HepG2 (cell line): ENCODE results near the gene ASIC3. TPM values are rescaled to one million over a fixed set of nuclear protein-coding genes. Genes with fewer than 3 reads are reported as not detected.

Experiments used
- AKAP8 ChIP-seq: sonication (generic); formaldehyde crosslinking; IDR thresholded peaks from 2 replicates; pipeline ENCODE4 v1.5.1; 2020; ENCODE audit warnings: mild to moderate bottlenecking, missing genetic modification reagents
- ARNT2 ChIP-seq: sonication (generic); formaldehyde crosslinking; IDR thresholded peaks from 2 replicates; pipeline ENCODE4 v1.8.0; 2022; ENCODE audit warnings: mild to moderate bottlenecking, low read depth, missing genetic modification reagents, moderate library complexity
- MED8 ChIP-seq: sonication (generic); formaldehyde crosslinking; IDR thresholded peaks from 2 replicates; pipeline ENCODE4 v1.8.1; 2023; ENCODE audit warnings: mild to moderate bottlenecking, missing genetic modification reagents; ENCODE audit not compliant: insufficient replicate concordance
- NCOA2 ChIP-seq: sonication (generic); formaldehyde crosslinking; IDR thresholded peaks from 2 replicates; pipeline ENCODE4 v1.8.0; 2022; ENCODE audit warnings: inconsistent platforms
- SKI ChIP-seq: fragments of 450-650 bp; IDR thresholded peaks from one replicate; pipeline ENCODE4 v1.6.1; 2018; ENCODE audit warnings: mild to moderate bottlenecking; ENCODE audit not compliant: partially characterized antibody
- XBP1 ChIP-seq: sonication (generic); formaldehyde crosslinking; IDR thresholded peaks from 2 replicates; pipeline ENCODE4 v1.5.0; 2020; ENCODE audit warnings: missing genetic modification reagents
- YEATS4 ChIP-seq: sonication (generic); formaldehyde crosslinking; IDR thresholded peaks from 2 replicates; pipeline ENCODE4 v1.4.0; 2020; ENCODE audit warnings: missing genetic modification reagents, borderline replicate concordance
- ZBTB4 ChIP-seq: sonication (generic); formaldehyde crosslinking; IDR thresholded peaks from 2 replicates; pipeline ENCODE4 v1.4.0; 2020; ENCODE audit warnings: missing genetic modification reagents, mild to moderate bottlenecking, borderline replicate concordance
- ZFP82 ChIP-seq: sonication (generic); formaldehyde crosslinking; IDR thresholded peaks from 2 replicates; pipeline ENCODE4 v1.5.1; 2020; ENCODE audit warnings: mild to moderate bottlenecking, missing genetic modification reagents, borderline replicate concordance
- ZNF205 ChIP-seq: IDR thresholded peaks from 2 replicates; pipeline ENCODE4 v1.6.1; 2018; ENCODE audit warnings: missing biosample characterization, missing genetic modification reagents
- ZNF660 ChIP-seq: sonication (generic); formaldehyde crosslinking; IDR thresholded peaks from 2 replicates; pipeline ENCODE4 v1.5.1; 2020; ENCODE audit warnings: mild to moderate bottlenecking, low read depth, missing genetic modification reagents, borderline replicate concordance
- ZNF761 ChIP-seq: sonication (generic); formaldehyde crosslinking; conservative IDR thresholded peaks from 2 replicates; pipeline ENCODE4 v1.4.0; 2020; ENCODE audit warnings: mild to moderate bottlenecking, missing genetic modification reagents
- ZNF768 ChIP-seq: sonication (generic); formaldehyde crosslinking; IDR thresholded peaks from 2 replicates; pipeline ENCODE4 v1.4.0; 2020; ENCODE audit warnings: missing genetic modification reagents
- polyA plus RNA-seq, 8 experiments: library from polyadenylated mRNA; depleted of rRNA in 3 of 8; stranded (reverse) in 7 of 8; unstranded in 1 of 8; fragments of >200 nt; fragmentation: Illumina TruSeq in 4 of 8; extraction: Trizol in 4 of 8; gene quantifications; 2 replicates each; pipeline versions ENCODE4 v1.2.1 to v1.2.3, GENCODE V29; 2011 to 2016; ENCODE audit warnings: low read depth in 4 of 8, missing spikeins in 1 of 8, mixed read lengths in 1 of 8; ENCODE audit not compliant: insufficient read depth in 1 of 8
- total RNA-seq, 5 experiments: library from RNA; depleted of rRNA; stranded (reverse); fragments of >200 nt; fragmentation: Illumina TruSeq; extraction: Trizol; gene quantifications; 2 replicates each; pipeline ENCODE4 v1.2.3, GENCODE V29; 2016; ENCODE audit warnings: low read depth in 1 of 5
- TF ChIP-seq, protein P1 (sequence below): sonication (generic); formaldehyde crosslinking; IDR thresholded peaks from 2 replicates; pipeline ENCODE4 v1.9.0; 2021; ENCODE audit warnings: missing genetic modification reagents, borderline replicate concordance
- TF ChIP-seq, protein P2 (sequence below): sonication (generic); formaldehyde crosslinking; IDR thresholded peaks from 2 replicates; pipeline ENCODE4 v1.8.0; 2022; ENCODE audit warnings: mild to moderate bottlenecking, missing genetic modification reagents
- TF ChIP-seq, protein P3 (sequence below): sonication (generic); formaldehyde crosslinking; IDR thresholded peaks from 2 replicates; pipeline ENCODE4 v1.5.0; 2020; ENCODE audit warnings: mild to moderate bottlenecking, missing genetic modification reagents, moderate library complexity
- TF ChIP-seq, protein P4 (sequence below): sonication (generic); formaldehyde crosslinking; IDR thresholded peaks from 2 replicates; pipeline ENCODE4 v1.9.0; 2021; ENCODE audit warnings: missing genetic modification reagents, mild to moderate bottlenecking, borderline replicate concordance

Gene ASIC3
- total and polyA plus RNA-seq, 2 of the 13 experiments (the other 11 are each of a cell fraction or from before 2014, with no cell fraction given), result 0.51 TPM; not detected in 1

- TF ChIP-seq, protein P1, sequence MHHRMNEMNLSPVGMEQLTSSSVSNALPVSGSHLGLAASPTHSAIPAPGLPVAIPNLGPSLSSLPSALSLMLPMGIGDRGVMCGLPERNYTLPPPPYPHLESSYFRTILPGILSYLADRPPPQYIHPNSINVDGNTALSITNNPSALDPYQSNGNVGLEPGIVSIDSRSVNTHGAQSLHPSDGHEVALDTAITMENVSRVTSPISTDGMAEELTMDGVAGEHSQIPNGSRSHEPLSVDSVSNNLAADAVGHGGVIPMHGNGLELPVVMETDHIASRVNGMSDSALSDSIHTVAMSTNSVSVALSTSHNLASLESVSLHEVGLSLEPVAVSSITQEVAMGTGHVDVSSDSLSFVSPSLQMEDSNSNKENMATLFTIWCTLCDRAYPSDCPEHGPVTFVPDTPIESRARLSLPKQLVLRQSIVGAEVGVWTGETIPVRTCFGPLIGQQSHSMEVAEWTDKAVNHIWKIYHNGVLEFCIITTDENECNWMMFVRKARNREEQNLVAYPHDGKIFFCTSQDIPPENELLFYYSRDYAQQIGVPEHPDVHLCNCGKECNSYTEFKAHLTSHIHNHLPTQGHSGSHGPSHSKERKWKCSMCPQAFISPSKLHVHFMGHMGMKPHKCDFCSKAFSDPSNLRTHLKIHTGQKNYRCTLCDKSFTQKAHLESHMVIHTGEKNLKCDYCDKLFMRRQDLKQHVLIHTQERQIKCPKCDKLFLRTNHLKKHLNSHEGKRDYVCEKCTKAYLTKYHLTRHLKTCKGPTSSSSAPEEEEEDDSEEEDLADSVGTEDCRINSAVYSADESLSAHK (CRISPR knock-in tag), result no peak
- no peak for TF ChIP-seq ZNF761
- TF ChIP-seq ZNF768 (CRISPR knock-in tag), result peak; percentile 41; the same call in 1 of the 2 replicates
- TF ChIP-seq NCOA2 (CRISPR knock-in tag), result no peak
- no peak for TF ChIP-seq ZNF205
- no peak for TF ChIP-seq ZNF660 (CRISPR knock-in tag)
- TF ChIP-seq AKAP8 (CRISPR knock-in tag), result no peak
- TF ChIP-seq, protein P2, sequence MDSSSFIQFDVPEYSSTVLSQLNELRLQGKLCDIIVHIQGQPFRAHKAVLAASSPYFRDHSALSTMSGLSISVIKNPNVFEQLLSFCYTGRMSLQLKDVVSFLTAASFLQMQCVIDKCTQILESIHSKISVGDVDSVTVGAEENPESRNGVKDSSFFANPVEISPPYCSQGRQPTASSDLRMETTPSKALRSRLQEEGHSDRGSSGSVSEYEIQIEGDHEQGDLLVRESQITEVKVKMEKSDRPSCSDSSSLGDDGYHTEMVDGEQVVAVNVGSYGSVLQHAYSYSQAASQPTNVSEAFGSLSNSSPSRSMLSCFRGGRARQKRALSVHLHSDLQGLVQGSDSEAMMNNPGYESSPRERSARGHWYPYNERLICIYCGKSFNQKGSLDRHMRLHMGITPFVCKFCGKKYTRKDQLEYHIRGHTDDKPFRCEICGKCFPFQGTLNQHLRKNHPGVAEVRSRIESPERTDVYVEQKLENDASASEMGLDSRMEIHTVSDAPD (CRISPR knock-in tag), result no peak
- 0 out of 2 replicates have a peak, but pooled peaks have one; percentile 48 for TF ChIP-seq ARNT2 (CRISPR knock-in tag)
- TF ChIP-seq ZFP82, result no peak
- TF ChIP-seq YEATS4 (CRISPR knock-in tag), result no peak
- TF ChIP-seq, protein P3, sequence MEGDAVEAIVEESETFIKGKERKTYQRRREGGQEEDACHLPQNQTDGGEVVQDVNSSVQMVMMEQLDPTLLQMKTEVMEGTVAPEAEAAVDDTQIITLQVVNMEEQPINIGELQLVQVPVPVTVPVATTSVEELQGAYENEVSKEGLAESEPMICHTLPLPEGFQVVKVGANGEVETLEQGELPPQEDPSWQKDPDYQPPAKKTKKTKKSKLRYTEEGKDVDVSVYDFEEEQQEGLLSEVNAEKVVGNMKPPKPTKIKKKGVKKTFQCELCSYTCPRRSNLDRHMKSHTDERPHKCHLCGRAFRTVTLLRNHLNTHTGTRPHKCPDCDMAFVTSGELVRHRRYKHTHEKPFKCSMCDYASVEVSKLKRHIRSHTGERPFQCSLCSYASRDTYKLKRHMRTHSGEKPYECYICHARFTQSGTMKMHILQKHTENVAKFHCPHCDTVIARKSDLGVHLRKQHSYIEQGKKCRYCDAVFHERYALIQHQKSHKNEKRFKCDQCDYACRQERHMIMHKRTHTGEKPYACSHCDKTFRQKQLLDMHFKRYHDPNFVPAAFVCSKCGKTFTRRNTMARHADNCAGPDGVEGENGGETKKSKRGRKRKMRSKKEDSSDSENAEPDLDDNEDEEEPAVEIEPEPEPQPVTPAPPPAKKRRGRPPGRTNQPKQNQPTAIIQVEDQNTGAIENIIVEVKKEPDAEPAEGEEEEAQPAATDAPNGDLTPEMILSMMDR (CRISPR knock-in tag), result peak; percentile 99
- TF ChIP-seq SKI, result no peak
- TF ChIP-seq, protein P4, sequence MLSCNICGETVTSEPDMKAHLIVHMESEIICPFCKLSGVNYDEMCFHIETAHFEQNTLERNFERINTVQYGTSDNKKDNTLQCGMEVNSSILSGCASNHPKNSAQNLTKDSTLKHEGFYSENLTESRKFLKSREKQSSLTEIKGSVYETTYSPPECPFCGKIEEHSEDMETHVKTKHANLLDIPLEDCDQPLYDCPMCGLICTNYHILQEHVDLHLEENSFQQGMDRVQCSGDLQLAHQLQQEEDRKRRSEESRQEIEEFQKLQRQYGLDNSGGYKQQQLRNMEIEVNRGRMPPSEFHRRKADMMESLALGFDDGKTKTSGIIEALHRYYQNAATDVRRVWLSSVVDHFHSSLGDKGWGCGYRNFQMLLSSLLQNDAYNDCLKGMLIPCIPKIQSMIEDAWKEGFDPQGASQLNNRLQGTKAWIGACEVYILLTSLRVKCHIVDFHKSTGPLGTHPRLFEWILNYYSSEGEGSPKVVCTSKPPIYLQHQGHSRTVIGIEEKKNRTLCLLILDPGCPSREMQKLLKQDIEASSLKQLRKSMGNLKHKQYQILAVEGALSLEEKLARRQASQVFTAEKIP (CRISPR knock-in tag), result no peak
- no peak for TF ChIP-seq ZBTB4
- no peak for TF ChIP-seq XBP1 (CRISPR knock-in tag)
- peak; percentile 50 for TF ChIP-seq MED8 (CRISPR knock-in tag)
Measured at GRCh38 chr7:151017953-151018420, 30.3 kb upstream of the ASIC3 start (continued).
